ENCODE data around the gene HNRNPA3.
"Not testable (repeated sequence)": the region's sequence is repeated elsewhere in the genome, so short reads cannot be mapped to it uniquely, and the experiment has no call there.

HNRNPA3 gene

GRCh38 chr2:177212106-177212890 is at the start of gene HNRNPA3:
Gene HNRNPA3, plus strand, starts transcription at chr2:177212794. Its CDS starts 6 bp downstream, at chr2:177212800.
- peak; percentile 99 to 100 (median 99) for DNase-seq (ENCODE audit: low read depth in 3 of 3)

DNA sequence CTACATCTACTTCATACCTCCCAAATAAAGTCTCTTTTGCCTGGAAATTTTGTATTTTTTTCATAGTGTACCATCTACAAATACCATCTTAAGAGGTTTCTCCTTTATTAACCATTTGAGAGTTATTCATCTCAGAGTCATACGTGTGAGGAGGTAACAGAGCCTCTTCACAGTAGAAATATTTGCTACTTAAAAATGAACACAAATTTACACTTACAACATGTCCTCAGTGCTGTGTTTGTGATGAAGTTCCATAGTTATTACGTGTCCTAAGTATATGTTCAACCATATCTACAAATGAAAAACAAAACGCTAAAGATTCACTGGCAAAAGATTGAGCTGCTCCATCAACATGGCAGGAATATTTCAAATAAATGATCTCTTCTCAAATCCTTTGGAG is 48.5 kb upstream of the HNRNPA3 start:
- no peak for DNase-seq (ENCODE audit: low read depth in 3 of 3)

DNA sequence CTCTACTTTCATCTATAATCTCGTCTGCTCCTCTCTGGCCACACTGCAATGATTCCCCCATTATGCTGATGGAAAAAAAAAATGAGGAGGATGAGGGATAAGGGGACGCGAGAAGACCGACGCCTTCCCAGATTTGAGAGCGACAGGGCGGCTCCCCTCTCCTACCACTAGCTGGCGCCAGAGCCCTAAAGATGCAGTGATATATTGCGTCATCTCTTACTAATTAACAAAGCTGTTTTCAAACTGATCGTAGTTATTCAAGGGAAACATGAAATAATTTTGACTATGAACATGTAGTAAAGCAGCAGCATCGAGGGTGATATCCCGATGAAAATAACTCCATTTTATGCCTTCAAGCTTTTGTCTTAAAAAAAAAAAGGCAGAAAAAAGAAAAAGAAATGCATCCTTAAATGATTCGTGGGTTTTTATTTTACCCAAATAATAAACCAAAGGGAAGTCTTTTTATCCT is 48.0 kb upstream of the HNRNPA3 start:
- peak; percentile 59 to 74 (median 73) for DNase-seq (ENCODE audit: low read depth in 3 of 3)

GRCh38 chr2:177165061-177165583 is 47.5 kb upstream of the HNRNPA3 start:
- no peak for DNase-seq (ENCODE audit: low read depth in 3 of 3)

DNA sequence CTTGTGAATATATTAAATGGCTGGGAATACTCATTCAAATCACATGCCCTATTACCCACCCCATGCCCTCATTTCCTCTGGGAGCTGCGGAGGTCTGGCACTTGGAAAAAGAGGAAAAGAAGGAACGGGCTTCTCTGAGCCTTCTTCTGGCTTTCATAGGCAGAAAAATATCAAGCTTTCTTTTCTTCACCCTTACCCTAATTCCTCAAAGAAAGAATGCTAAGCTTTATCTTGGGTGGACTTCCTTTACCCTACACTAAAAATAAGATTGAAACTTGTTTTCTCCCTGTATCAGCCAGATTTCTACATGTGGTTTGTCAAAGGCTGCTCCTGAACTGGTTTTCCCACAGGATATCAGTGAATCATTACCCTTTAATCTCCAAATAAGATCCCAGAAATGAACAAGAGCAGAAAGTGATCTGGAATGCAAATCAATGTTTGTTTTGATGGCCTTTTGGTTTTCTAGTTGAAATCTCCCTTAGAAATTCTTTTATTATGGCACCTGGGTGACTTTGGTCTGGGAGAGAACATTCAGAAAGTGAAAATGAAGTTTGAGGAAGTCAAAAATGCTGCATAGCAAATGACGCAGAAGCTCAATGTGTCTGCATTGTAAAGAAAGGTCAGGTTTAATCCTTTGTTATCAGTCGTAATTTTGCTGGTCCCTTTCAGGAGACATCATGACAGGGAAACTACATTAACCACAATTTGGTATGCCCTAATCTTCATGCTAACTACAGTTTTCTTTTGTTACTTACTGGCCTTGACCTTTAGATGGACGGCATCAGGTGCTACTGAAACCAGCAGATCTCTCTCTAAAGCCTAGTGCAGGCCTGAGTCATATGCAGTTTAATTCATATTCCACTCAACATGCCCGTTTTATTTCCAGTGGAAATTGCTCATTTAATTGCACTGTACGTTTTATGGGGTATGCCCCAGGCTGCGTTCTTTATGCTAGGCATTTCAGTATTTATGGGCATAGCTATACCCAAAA is 46.6 kb upstream of the HNRNPA3 start:
- DNase-seq (ENCODE audit: low read depth in 3 of 3), result no peak

GRCh38 chr2:177169810-177170514 is 42.6 kb upstream of the HNRNPA3 start:
- DNase-seq (ENCODE audit: low read depth in 3 of 3), result no peak

- no peak for DNase-seq (ENCODE audit: low read depth in 3 of 3)
Measured at GRCh38 chr2:177171418-177171865, 41.2 kb upstream of the HNRNPA3 start.

GRCh38 chr2:177172034-177172880 is 40.3 kb upstream of the HNRNPA3 start:
- no peak for DNase-seq (ENCODE audit: low read depth in 3 of 3)

DNA sequence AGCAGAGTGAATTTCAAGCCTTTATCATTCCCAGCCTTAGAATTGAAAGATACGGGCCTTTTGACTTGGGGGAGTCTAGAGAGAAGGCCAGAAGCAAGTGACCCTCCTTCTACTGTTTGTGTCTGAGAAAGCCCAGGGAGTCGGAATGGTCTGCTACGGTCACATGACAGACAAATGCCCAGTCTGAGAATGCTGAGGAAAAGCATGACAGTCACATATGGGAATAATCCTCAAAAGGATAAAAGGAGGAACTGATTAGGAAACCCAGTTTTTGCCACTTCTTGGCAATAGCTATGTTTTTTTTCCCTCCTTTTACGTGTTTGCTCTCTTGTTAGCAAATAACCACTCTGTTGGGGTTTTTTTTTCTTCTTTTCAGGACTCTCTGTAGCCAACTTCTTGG is 38.1 kb upstream of the HNRNPA3 start:
- DNase-seq (ENCODE audit: low read depth in 3 of 3), result no peak

DNA sequence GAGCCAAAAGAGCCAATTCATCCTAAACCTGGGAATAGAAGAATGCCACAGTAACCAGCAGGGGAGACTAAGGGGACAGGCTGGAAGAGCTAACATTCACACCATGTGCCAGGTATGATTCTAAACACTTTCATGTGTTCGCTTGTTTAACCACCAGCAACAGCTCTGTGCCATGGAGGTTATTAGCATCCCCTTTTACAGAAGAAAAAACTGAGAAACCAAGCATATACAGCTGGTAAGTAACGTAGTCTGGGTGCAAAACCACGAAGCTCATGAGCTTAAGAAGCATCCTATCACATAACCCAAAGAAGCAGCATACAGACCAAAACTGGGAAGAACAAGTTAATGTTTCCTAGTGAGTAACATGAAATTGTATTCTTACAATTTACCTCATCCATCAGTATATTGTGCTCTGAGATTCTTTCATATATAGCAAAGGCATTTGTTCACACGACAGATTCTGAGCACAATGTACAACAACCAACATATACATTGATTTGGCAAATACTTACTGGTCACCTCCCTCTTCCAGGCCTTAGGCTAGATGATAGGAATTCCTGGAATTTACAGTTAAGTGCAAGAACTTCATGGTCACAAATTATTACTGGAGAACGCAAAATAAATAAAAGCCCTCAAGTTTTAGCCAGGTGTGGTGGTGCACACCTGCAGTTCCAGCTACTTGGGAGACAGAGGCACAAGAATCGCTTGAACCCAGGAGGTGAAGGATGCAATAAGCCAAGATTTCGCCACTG is 36.5 kb upstream of the HNRNPA3 start:
- no peak for DNase-seq (ENCODE audit: low read depth in 3 of 3)

DNA sequence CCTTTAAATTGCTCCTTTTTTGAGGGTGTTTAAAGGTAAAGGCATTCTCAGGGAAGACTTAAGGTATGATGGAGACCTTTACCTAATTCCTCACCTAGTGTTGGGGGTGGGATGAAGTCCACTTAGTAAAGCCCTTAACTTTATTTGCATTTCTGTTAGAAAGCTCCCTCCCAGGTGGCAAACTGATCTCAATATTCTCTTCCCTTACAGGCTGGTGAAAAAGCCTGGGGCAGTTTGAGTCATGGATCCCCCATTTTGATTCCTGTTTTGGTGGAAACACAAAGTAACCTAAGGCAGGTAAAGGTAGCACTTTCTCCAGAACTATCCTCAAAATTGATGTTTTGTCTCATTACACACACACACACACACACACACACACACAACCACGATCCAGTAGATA is 33.8 kb upstream of the HNRNPA3 start:
- DNase-seq (ENCODE audit: low read depth in 3 of 3), result no peak

DNA sequence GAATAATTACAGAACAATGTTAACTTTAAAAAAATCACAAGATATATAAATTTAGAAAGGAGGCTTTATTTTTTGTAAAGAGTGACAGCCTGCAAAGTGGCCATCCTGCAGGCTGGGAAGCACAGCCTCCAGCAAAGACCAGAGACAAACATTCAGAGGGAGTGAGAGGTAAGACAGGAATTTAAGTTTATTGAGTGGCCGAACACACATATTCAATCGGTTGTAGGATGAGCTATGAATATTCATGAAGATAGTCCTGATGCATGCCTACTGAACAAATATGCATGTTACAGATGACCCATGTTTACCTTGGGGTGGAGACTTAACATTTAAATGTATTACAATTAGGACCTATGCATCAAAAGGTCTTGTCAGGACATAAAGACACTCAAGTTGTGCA is 33.4 kb upstream of the HNRNPA3 start:
- no peak for DNase-seq (ENCODE audit: low read depth in 3 of 3)

- not testable (repeated sequence) for DNase-seq (ENCODE audit: low read depth in 3 of 3)
Measured at GRCh38 chr2:177179671-177180070, 32.9 kb upstream of the HNRNPA3 start.

GRCh38 chr2:177180269-177181000 is 32.2 kb upstream of the HNRNPA3 start:
- no peak for DNase-seq (ENCODE audit: low read depth in 3 of 3)

GRCh38 chr2:177183860-177184259 is 28.7 kb upstream of the HNRNPA3 start:
- no peak for DNase-seq (ENCODE audit: low read depth in 3 of 3)

GRCh38 chr2:177184606-177185005 is 28.0 kb upstream of the HNRNPA3 start:
- no peak for DNase-seq (ENCODE audit: low read depth in 3 of 3)

DNA sequence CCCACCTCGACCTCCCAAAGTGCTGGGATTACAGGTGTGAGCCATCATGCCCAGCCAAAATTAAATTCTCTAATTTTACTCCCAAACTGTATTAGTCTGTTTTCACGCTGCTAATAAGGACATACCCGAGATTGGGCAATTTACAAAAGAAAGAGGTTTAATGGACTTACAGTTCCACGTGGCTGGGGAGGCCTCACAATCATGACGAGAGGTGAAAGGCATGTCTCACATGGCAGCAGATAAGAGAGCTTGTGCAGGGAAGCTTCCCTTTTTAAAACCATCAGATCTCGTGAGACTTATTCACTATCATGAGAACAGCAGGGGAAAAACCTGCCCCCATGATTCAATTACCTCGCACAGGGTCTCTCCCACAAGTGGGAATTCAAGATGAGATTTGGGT is 26.6 kb upstream of the HNRNPA3 start:
- not testable (repeated sequence) for DNase-seq (ENCODE audit: low read depth in 3 of 3)

- no peak for DNase-seq (ENCODE audit: low read depth in 3 of 3)
Measured at GRCh38 chr2:177187631-177188312, 24.8 kb upstream of the HNRNPA3 start.
